Measurements from ENCODE around the gene LONP1.
A peak's percentile ranks its signal among the peaks of the same experiment; 100 is the strongest.
"Not testable (repeated sequence)": the region's sequence is repeated elsewhere in the genome, so short reads cannot be mapped to it uniquely, and the experiment has no call there.

Gene LONP1

GRCh38 chr19:5719961-5720790 lies at the start of gene LONP1, which contains the start of gene CATSPERD:
Gene LONP1 (minus strand): TSS chr19:5720146. CDS start chr19:5720132, 14 bp downstream.
Gene CATSPERD (plus strand): TSS chr19:5720637. CDS start chr19:5720738, 101 bp downstream.
- Histone ChIP-seq H3K9ac (ENCODE audit: low read length) (peak within 1 kb of the TSS; percentile 92), H3K4me3 (ENCODE audit: low read depth in 1 of 2, low read length in 2 of 2) (peak within 1 kb of the TSS; percentile 65 to 97), H3K27ac (ENCODE audit: low read depth, low read length) (peak within 1 kb of the TSS; percentile 99), H3K36me3 (ENCODE audit: insufficient read depth, low read length) (no peaks in the 10 kb centered on the region), H3K4me1 (ENCODE audit: insufficient read depth, low read length) (peaks cover 14% of the 10 kb centered on the region), H3K9me3 (ENCODE audit: low read length) (no peaks in the 10 kb centered on the region), H3K27me3 (ENCODE audit: control insufficient read depth in 1 of 2, insufficient read depth in 2 of 2, low read length in 2 of 2) (no peaks in the 10 kb centered on the region)

- Histone ChIP-seq H3K4me1 (ENCODE audit: insufficient read depth, low read length) (no peaks in the 10 kb centered on the region), H3K36me3 (ENCODE audit: insufficient read depth, low read length) (no peaks in the 10 kb centered on the region), H3K9ac (ENCODE audit: low read length) (no peak overlapping the region), H3K27ac (ENCODE audit: low read depth, low read length) (no peak overlapping the region), H3K9me3 (ENCODE audit: low read length) (no peaks in the 10 kb centered on the region), H3K27me3 (ENCODE audit: control insufficient read depth in 1 of 2, insufficient read depth in 2 of 2, low read length in 2 of 2) (no peaks in the 10 kb centered on the region), H3K4me3 (ENCODE audit: low read depth in 1 of 2, low read length in 2 of 2) (no peak overlapping the region)
These were observed 48.0 kb upstream of the LONP1 start for GRCh38 chr19:5767949-5768348.

- no peak overlapping the region for H3K9ac ChIP-seq (ENCODE audit: low read length)
- H3K36me3 ChIP-seq (ENCODE audit: insufficient read depth, low read length), result no peaks in the 10 kb centered on the region
- no peak overlapping the region for H3K4me3 ChIP-seq (ENCODE audit: low read depth in 1 of 2, low read length in 2 of 2)
- H3K4me1 ChIP-seq (ENCODE audit: insufficient read depth, low read length), result no peaks in the 10 kb centered on the region
- no peaks in the 10 kb centered on the region for H3K27me3 ChIP-seq (ENCODE audit: control insufficient read depth in 1 of 2, insufficient read depth in 2 of 2, low read length in 2 of 2)
- H3K9me3 ChIP-seq (ENCODE audit: low read length), result no peaks in the 10 kb centered on the region
- no peak overlapping the region for H3K27ac ChIP-seq (ENCODE audit: low read depth, low read length)
These were observed 45.3 kb upstream of the LONP1 start for GRCh38 chr19:5765220-5765619.

GRCh38 chr19:5762608-5763217 lies 42.8 kb upstream of the LONP1 start:
- Histone ChIP-seq H3K27me3 (ENCODE audit: control insufficient read depth in 1 of 2, insufficient read depth in 2 of 2, low read length in 2 of 2) (no peaks in the 10 kb centered on the region), H3K4me1 (ENCODE audit: insufficient read depth, low read length) (no peaks in the 10 kb centered on the region), H3K4me3 (ENCODE audit: low read depth in 1 of 2, low read length in 2 of 2) (no peak overlapping the region), H3K27ac (ENCODE audit: low read depth, low read length) (no peak overlapping the region), H3K36me3 (ENCODE audit: insufficient read depth, low read length) (no peaks in the 10 kb centered on the region), H3K9me3 (ENCODE audit: low read length) (no peaks in the 10 kb centered on the region), H3K9ac (ENCODE audit: low read length) (no peak overlapping the region)

- Histone ChIP-seq H3K27ac (ENCODE audit: low read depth, low read length) (no peak overlapping the region), H3K36me3 (ENCODE audit: insufficient read depth, low read length) (no peaks in the 10 kb centered on the region), H3K4me1 (ENCODE audit: insufficient read depth, low read length) (no peaks in the 10 kb centered on the region), H3K27me3 (ENCODE audit: control insufficient read depth in 1 of 2, insufficient read depth in 2 of 2, low read length in 2 of 2) (no peaks in the 10 kb centered on the region), H3K9ac (ENCODE audit: low read length) (no peak overlapping the region), H3K9me3 (ENCODE audit: low read length) (no peaks in the 10 kb centered on the region), H3K4me3 (ENCODE audit: low read depth in 1 of 2, low read length in 2 of 2) (no peak overlapping the region)
These were observed 33.8 kb upstream of the LONP1 start for GRCh38 chr19:5753743-5754142.

- H3K4me3 ChIP-seq (ENCODE audit: low read depth in 1 of 2, low read length in 2 of 2), result no peak overlapping the region
- H3K9me3 ChIP-seq (ENCODE audit: low read length), result no peaks in the 10 kb centered on the region
- no peaks in the 10 kb centered on the region for H3K36me3 ChIP-seq (ENCODE audit: insufficient read depth, low read length)
- no peaks in the 10 kb centered on the region for H3K4me1 ChIP-seq (ENCODE audit: insufficient read depth, low read length)
- H3K27me3 ChIP-seq (ENCODE audit: control insufficient read depth in 1 of 2, insufficient read depth in 2 of 2, low read length in 2 of 2), result no peaks in the 10 kb centered on the region
- H3K27ac ChIP-seq (ENCODE audit: low read depth, low read length), result no peak overlapping the region
- H3K9ac ChIP-seq (ENCODE audit: low read length), result no peak overlapping the region
These were observed 31.8 kb upstream of the LONP1 start for GRCh38 chr19:5751709-5752108.

GRCh38 chr19:5749505-5749904 lies 29.6 kb upstream of the LONP1 start:
- H3K36me3 ChIP-seq (ENCODE audit: insufficient read depth, low read length), result no peaks in the 10 kb centered on the region
- H3K9me3 ChIP-seq (ENCODE audit: low read length), result no peaks in the 10 kb centered on the region
- H3K27ac ChIP-seq (ENCODE audit: low read depth, low read length), result no peak overlapping the region
- no peaks in the 10 kb centered on the region for H3K4me1 ChIP-seq (ENCODE audit: insufficient read depth, low read length)
- no peak overlapping the region for H3K4me3 ChIP-seq (ENCODE audit: low read depth in 1 of 2, low read length in 2 of 2)
- H3K27me3 ChIP-seq (ENCODE audit: control insufficient read depth in 1 of 2, insufficient read depth in 2 of 2, low read length in 2 of 2), result no peaks in the 10 kb centered on the region
- H3K9ac ChIP-seq (ENCODE audit: low read length), result no peak overlapping the region

GRCh38 chr19:5748920-5749319 lies 29.0 kb upstream of the LONP1 start:
- H3K9ac ChIP-seq (ENCODE audit: low read length); H3K4me3 ChIP-seq (ENCODE audit: low read depth in 1 of 2, low read length in 2 of 2); H3K27me3 ChIP-seq (ENCODE audit: control insufficient read depth in 1 of 2, insufficient read depth in 2 of 2, low read length in 2 of 2); H3K4me1 ChIP-seq (ENCODE audit: insufficient read depth, low read length); H3K27ac ChIP-seq (ENCODE audit: low read depth, low read length); H3K9me3 ChIP-seq (ENCODE audit: low read length); H3K36me3 ChIP-seq (ENCODE audit: insufficient read depth, low read length): not testable (repeated sequence)

- H3K27me3 ChIP-seq (ENCODE audit: control insufficient read depth in 1 of 2, insufficient read depth in 2 of 2, low read length in 2 of 2); H3K36me3 ChIP-seq (ENCODE audit: insufficient read depth, low read length); H3K4me3 ChIP-seq (ENCODE audit: low read depth in 1 of 2, low read length in 2 of 2); H3K9ac ChIP-seq (ENCODE audit: low read length); H3K4me1 ChIP-seq (ENCODE audit: insufficient read depth, low read length); H3K9me3 ChIP-seq (ENCODE audit: low read length); H3K27ac ChIP-seq (ENCODE audit: low read depth, low read length): not testable (repeated sequence)
These were observed 25.1 kb upstream of the LONP1 start for GRCh38 chr19:5744999-5745398.

- Histone ChIP-seq H3K4me1 (ENCODE audit: insufficient read depth, low read length) (no peaks in the 10 kb centered on the region), H3K36me3 (ENCODE audit: insufficient read depth, low read length) (no peaks in the 10 kb centered on the region), H3K9ac (ENCODE audit: low read length) (no peak overlapping the region), H3K9me3 (ENCODE audit: low read length) (no peaks in the 10 kb centered on the region), H3K4me3 (ENCODE audit: low read depth in 1 of 2, low read length in 2 of 2) (no peak overlapping the region), H3K27ac (ENCODE audit: low read depth, low read length) (no peak overlapping the region), H3K27me3 (ENCODE audit: control insufficient read depth in 1 of 2, insufficient read depth in 2 of 2, low read length in 2 of 2) (no peaks in the 10 kb centered on the region)
These were observed 23.7 kb upstream of the LONP1 start for GRCh38 chr19:5743630-5744029.

- no peaks in the 10 kb centered on the region for H3K36me3 ChIP-seq (ENCODE audit: insufficient read depth, low read length)
- no peaks in the 10 kb centered on the region for H3K4me1 ChIP-seq (ENCODE audit: insufficient read depth, low read length)
- no peak overlapping the region for H3K9ac ChIP-seq (ENCODE audit: low read length)
- H3K27ac ChIP-seq (ENCODE audit: low read depth, low read length), result no peak overlapping the region
- no peaks in the 10 kb centered on the region for H3K27me3 ChIP-seq (ENCODE audit: control insufficient read depth in 1 of 2, insufficient read depth in 2 of 2, low read length in 2 of 2)
- no peak overlapping the region for H3K4me3 ChIP-seq (ENCODE audit: low read depth in 1 of 2, low read length in 2 of 2)
- no peaks in the 10 kb centered on the region for H3K9me3 ChIP-seq (ENCODE audit: low read length)
These were observed 22.1 kb upstream of the LONP1 start for GRCh38 chr19:5742051-5742450.

- Histone ChIP-seq H3K27ac (ENCODE audit: low read depth, low read length) (no peak overlapping the region), H3K27me3 (ENCODE audit: control insufficient read depth in 1 of 2, insufficient read depth in 2 of 2, low read length in 2 of 2) (no peaks in the 10 kb centered on the region), H3K36me3 (ENCODE audit: insufficient read depth, low read length) (no peaks in the 10 kb centered on the region), H3K4me1 (ENCODE audit: insufficient read depth, low read length) (no peaks in the 10 kb centered on the region), H3K4me3 (ENCODE audit: low read depth in 1 of 2, low read length in 2 of 2) (no peak overlapping the region), H3K9ac (ENCODE audit: low read length) (no peak overlapping the region), H3K9me3 (ENCODE audit: low read length) (no peaks in the 10 kb centered on the region)
These were observed 18.5 kb upstream of the LONP1 start for GRCh38 chr19:5738423-5738822.
